Upper lobe of left lung (tissue), 4 donors: ENCODE results near the gene TEF.

Source experiments
- CTCF ChIP-seq, 6 experiments: fragments of 450-650 bp in 4 of 6; fragments of 200-600 bp in 2 of 6; sonication (generic) in 2 of 6; IDR thresholded peaks; one replicate each; pipeline ENCODE4 v1.5.1; 2016 to 2019; ENCODE audit warnings: antibody characterized with exemption in 6 of 6
- POLR2A ChIP-seq, 4 donors: fragments of 450-650 bp; IDR thresholded peaks; one replicate each; pipeline ENCODE4 v1.5.1; 2016 to 2017; ENCODE audit warnings: antibody characterized with exemption in 4 of 4, mild to moderate bottlenecking in 2 of 4

GRCh38 chr22:41333806-41334205 lies 47.9 kb upstream of the TEF start:
- TF ChIP-seq CTCF (IDR thresholded peaks at IDR 0.05) (no peak), POLR2A (IDR thresholded peaks at IDR 0.05) (no peak)
